Cerebellar cortex (tissue), 1 donor: ENCODE measurements around the gene ARL6IP4.

Experiments used
- DNase-seq: peaks from one replicate; pipeline ENCODE4 v3.0.0-alpha.2; 2015; ENCODE audit warnings: low spot score

Gene ARL6IP4

DNA sequence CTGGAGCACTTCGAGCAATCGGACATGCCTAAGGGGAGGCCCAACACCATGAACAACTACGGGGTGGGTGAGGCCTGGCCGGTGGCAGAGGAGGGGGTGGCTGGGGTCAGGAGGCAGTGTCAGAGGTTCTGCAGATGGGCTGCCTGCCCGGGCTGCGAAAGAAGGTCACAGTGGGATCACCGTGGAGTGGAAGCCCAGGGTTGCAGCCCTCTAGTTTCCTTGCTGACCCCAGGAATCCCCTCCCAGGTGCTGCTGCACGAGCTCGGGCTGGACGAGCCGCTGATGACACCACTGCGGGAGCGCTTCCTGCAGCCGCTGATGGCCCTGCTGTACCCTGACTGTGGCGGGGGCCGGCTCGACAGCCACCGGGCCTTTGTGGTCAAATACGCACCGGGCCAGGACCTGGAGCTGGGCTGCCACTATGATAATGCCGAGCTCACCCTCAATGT lies 1.9 kb upstream of the ARL6IP4 start:
- no peak for DNase-seq

DNA sequence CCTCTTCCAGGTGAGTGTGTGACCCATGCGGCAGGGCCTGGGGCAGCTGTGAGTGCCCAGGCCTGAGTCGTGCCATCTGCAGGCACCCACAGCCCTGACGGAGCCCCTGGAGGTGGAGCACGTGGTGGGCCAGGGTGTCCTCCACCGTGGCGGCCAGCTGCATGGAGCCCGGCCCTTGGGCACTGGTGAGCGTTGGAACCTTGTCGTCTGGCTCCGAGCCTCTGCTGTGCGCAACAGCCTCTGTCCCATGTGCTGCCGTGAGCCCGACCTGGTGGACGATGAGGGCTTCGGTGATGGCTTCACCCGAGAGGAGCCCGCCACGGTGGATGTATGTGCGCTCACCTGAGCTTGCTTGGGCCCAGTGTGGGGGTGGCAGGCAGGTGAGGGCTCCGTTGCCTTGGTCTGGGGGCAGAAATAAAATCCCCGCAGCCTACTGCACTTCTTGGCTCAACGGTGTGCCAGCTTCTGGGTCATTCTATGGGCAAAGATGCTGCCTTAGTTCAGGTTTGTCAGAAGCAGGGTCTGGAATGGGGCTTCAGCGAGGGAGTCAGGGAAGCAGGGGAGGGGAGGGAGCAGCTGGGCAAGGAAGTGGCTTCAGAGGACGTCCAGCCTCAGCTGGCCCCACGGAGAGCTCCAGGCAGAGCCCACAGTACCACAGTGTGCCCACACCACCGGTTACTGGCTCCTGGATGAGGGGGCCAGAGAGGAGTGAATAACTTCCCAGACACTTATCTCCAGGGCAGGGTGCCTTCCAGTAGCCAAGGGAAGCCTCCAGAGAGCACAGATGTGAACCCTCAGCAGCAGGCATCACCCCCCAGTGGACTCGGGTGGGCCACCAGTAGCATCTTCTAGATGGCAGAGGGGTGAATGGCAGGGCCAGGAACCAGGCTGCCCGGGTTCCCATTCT lies 1.2 kb upstream of the ARL6IP4 start:
- DNase-seq = no peak

- DNase-seq = no peak
These were observed 636 bp upstream of the ARL6IP4 start for GRCh38 chr12:122979908-122980182.

DNA sequence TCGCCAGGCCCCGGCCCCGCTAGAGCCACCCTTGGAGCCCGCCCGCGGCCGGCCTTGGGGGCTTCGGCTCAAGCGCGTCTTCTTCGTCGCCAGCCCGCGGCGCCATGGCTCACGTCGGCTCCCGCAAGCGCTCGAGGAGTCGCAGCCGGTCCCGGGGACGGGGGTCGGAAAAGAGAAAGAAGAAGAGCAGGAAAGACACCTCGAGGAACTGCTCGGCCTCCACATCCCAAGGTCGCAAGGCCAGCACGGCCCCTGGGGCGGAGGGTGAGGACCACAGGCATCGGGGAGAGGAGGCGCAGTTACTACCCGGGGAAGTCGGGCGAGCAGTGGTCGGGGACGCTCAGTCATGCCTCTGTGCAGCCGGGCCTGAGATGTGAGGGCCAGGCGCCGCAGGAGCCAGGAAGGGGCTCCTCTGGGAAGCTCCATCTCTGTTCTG lies 573 bp downstream of the ARL6IP4 start:
- no peak for DNase-seq

GRCh38 chr12:122981587-122982476 lies 1.4 kb downstream of the ARL6IP4 start:
- DNase-seq = no peak

- DNase-seq = no peak
These were observed 2.0 kb downstream of the ARL6IP4 start for GRCh38 chr12:122982477-122982815.

- no peak for DNase-seq
These were observed 2.7 kb downstream of the ARL6IP4 start for GRCh38 chr12:122982963-122983788.

DNA sequence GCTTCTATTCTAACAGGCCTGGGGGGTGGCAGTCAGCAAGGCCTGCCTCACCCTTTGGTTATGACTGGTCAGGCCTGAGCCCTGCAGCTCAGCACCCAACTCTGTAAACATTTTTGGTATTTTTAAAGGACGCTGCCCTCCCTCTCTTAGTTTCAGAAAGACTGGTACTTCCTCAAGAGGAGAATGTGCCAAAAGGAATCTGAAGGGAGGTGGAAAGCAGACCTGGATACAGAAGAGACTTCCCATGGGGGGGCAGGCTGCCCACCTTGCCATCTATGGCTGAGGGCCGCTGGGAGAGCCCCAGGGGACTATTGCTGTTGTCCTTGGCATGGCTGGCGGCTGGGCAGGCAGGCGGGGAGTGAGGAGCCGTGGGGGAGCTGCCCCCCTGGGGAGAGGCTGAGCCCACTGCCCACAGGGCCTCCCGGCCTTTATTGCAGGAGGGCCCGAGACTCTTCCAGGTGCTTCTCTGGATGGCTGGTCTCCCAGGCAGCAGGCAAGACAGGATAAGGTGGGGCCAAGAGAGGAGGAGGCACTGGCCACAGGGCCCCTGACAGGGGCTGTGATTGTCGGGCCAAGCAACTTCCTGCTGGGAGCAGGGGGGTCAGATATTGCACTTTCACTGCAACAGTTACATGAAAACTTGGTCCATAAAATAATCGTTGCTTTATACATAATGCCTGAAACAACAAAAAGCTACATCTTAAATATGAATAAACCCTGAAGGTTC lies 3.5 kb downstream of the ARL6IP4 start:
- no peak for DNase-seq

GRCh38 chr12:122984612-122985337 lies 4.3 kb downstream of the ARL6IP4 start:
- no peak for DNase-seq

GRCh38 chr12:122985338-122986257 lies 5.1 kb downstream of the ARL6IP4 start:
- no peak for DNase-seq

DNA sequence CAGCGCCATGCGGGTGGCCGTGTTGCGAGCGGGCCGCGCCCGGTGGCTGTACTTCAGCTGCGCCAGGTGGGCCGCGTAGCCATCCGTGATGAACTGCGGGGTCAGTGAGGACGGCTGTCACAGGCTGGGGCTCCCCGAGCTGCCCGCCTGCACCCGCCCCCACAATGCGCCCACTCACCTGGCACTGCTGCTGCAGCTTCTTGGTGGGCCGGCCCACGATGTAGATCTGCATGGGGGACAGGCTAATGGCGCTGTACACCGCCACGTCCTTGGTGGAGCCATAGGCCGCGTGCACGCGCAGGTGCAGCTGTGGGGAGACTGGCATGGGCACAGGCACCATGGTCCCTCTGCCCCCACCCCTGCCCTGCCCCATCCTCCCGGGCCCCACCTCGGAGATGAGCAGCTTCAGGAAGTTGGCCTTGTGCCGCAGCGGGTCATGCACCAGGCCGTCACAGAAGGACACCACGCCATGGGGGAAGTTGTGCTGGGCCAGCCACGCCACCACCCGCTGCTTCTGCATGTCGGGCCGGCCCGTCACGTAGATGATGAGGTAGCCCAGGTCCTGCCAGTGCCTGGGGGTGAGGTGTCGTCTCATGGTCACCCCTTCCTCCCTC lies 5.9 kb downstream of the ARL6IP4 start:
- DNase-seq = no peak

DNA sequence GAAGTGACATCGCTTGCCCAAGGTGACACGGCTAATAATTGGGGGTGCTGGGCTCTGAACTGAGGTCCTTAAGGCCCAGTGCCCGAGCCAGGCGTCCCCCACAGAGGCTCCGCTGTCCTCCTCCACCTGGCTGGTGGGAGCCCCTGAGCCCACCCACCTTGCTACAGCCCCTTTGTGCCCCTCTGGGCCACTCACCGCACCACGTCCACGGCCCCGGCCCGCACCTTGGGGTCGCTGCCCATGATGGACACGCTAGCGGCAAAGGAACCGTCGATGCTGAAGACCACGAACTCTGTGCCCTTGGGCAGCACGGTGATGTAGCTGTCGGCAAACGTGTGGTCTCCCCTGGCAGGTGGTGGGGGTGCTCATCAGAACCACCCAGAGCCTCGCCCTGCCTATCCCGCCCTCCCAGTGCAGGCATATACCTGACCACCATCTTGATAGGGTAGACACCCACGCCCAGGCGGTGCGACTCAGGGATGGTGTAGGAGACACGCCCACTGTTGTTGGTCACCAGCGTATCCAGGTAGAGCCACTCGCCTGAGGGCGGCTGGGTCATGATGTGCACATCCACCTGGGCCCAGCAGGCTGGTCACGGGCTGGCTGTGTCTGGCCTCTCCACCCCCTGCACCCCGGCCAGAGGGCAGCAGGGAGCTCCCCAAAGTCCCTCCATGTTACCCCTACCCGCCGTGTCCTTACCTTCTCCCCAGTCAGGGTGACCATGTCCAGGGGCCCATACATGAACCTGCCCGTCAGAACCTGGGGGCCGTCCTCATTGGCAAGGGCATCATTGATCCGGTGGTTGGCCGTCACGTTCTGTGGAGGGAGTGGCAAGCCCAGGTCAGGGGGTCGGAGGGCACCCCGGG lies 6.8 kb downstream of the ARL6IP4 start:
- DNase-seq = no peak

GRCh38 chr12:122988036-122988435 lies 7.6 kb downstream of the ARL6IP4 start:
- no peak for DNase-seq

- DNase-seq = no peak
These were observed 8.2 kb downstream of the ARL6IP4 start for GRCh38 chr12:122988612-122989212.

- DNase-seq = no peak
These were observed 8.9 kb downstream of the ARL6IP4 start for GRCh38 chr12:122989225-122989839.

GRCh38 chr12:122989874-122990419 lies 9.5 kb downstream of the ARL6IP4 start:
- no peak for DNase-seq

DNA sequence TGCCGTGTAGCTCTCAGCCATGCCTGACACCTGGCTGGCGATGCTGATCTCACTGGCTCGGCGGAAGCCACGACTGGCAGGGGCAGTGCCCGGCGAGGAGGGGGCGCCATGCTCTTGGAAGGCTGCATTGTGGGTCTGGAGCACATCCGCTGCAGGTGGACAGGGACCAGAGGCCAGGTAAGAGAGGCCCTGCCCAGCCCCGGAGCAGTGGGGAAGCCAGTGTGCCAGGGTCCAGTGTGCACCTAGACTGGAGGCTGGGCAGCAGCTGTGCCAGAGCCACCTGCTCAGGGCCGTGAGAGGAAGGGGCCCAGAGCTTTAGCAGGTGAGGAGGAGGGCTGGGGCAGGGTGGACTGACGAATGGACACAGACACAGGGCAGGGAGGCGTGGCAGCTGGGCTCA lies 10.1 kb downstream of the ARL6IP4 start:
- DNase-seq = no peak
